Measurements from ENCODE around the gene CCDC150.
"Not testable (repeated sequence)": the region's sequence is repeated elsewhere in the genome, so short reads cannot be mapped to it uniquely, and the experiment has no call there.

CCDC150 gene

DNA sequence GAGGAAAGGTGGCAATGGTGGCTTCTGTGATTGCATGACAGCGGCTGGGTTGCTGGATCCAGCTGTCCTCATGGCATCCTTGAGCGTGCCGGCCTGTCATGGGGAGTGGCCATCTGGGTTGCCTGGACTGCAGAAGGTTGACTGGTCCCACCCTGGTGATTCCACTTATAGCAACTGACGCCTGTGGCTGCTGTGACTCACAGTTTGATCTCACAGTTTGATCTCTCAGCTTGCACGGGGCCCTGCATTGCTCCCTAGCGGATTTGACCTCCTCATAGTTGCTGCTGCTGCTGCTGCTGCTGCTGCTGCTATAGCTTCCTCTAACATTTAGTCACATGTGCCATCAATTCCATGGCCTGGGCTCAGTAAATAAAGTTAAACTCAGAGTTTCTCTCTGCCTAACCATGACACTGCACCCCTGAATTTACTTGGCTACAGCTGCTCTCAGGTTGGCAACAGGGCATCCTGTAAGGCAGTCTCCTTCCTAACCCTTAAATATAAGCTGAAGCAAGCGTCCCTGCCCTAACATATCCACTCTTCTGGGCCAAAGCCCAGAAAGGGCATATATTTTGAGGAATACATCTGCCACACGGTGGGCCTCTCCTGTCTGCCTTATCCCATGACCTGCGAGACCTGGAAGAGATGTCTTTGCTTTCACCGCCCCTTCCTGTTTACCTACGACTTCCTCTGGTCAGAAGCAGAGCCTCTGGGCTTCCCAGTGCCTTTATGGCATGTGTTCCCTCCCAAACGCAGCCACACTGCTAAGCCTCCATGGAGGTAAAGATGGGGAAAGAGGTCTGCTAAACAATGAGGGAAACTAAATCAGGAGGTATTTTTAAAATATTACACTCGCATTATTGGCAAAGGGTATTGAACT is 37.8 kb upstream of the CCDC150 start:
- H3K27ac ChIP-seq (ENCODE audit: low read depth, low read length) = no peak overlapping the region
- H3K9me3 ChIP-seq (ENCODE audit: control insufficient read depth, insufficient read depth, low read depth, low read length) = no peaks in the 10 kb centered on the region
- H3K36me3 ChIP-seq (ENCODE audit: control insufficient read depth, insufficient read depth, low read length) = no peaks in the 10 kb centered on the region
- H3K4me1 ChIP-seq (ENCODE audit: control insufficient read depth, insufficient read depth, low read length) = no peaks in the 10 kb centered on the region; the same call in 1 of the 2 replicates
- 0 out of 2 replicates have a peak, but pooled peaks cover 1% of the 10 kb centered on the region for H3K27me3 ChIP-seq (ENCODE audit: control insufficient read depth, insufficient read depth, low read length)
- H3K4me3 ChIP-seq (ENCODE audit: low read depth, low read length) = no peak overlapping the region
- no peak overlapping the region for H3K9ac ChIP-seq (ENCODE audit: low read length)

DNA sequence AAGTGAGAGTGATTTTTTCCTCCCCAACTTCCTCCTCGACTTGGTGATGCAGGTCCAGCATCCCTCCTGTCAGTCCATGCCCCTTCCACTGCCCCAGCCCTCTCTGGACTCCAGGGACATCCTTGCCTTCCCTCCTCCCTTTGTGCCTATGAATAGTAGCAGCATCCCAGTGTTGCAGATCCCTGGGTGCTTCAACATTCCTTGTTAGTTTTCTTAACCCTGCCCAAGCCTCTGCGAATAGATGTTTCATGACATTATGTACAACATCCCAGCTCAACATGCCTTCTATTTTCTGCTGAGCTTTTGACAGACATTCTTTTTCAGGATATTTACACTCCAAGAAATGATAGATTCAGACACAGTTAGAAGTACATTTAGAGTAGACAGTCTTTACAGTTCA is 35.3 kb upstream of the CCDC150 start:
- no peaks in the 10 kb centered on the region; the same call in 1 of the 2 replicates for H3K4me1 ChIP-seq (ENCODE audit: control insufficient read depth, insufficient read depth, low read length)
- H3K27me3 ChIP-seq (ENCODE audit: control insufficient read depth, insufficient read depth, low read length) = no peaks in the 10 kb centered on the region
- no peaks in the 10 kb centered on the region for H3K9me3 ChIP-seq (ENCODE audit: control insufficient read depth, insufficient read depth, low read depth, low read length)
- H3K36me3 ChIP-seq (ENCODE audit: control insufficient read depth, insufficient read depth, low read length) = no peaks in the 10 kb centered on the region
- H3K9ac ChIP-seq (ENCODE audit: low read length) = no peak overlapping the region
- no peak overlapping the region for H3K4me3 ChIP-seq (ENCODE audit: low read depth, low read length)
- no peak overlapping the region for H3K27ac ChIP-seq (ENCODE audit: low read depth, low read length)

DNA sequence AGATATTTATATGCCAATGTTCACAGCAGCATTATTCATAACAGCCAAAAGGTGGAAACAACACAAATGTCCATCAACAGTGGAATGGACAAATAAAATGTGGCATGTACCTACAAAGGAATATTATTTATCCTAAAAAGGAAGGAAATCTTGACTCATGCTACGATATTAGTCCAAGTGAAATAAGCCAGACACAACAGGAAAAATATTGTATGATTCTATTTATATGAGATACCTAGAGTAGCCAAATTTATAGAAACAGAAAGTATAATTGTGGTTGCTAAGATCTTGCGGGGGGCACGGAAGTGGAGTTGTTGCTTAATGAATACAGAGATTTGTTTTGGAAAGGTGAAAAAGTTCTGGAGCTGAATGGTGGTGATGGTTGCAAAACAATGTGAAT is 33.0 kb upstream of the CCDC150 start:
- Histone ChIP-seq H3K27ac (ENCODE audit: low read depth, low read length) (no peak overlapping the region), H3K4me1 (ENCODE audit: control insufficient read depth, insufficient read depth, low read length) (no peaks in the 10 kb centered on the region; the same call in 1 of the 2 replicates), H3K4me3 (ENCODE audit: low read depth, low read length) (no peak overlapping the region), H3K9me3 (ENCODE audit: control insufficient read depth, insufficient read depth, low read depth, low read length) (no peaks in the 10 kb centered on the region), H3K9ac (ENCODE audit: low read length) (no peak overlapping the region), H3K36me3 (ENCODE audit: control insufficient read depth, insufficient read depth, low read length) (no peaks in the 10 kb centered on the region), H3K27me3 (ENCODE audit: control insufficient read depth, insufficient read depth, low read length) (no peaks in the 10 kb centered on the region)

DNA sequence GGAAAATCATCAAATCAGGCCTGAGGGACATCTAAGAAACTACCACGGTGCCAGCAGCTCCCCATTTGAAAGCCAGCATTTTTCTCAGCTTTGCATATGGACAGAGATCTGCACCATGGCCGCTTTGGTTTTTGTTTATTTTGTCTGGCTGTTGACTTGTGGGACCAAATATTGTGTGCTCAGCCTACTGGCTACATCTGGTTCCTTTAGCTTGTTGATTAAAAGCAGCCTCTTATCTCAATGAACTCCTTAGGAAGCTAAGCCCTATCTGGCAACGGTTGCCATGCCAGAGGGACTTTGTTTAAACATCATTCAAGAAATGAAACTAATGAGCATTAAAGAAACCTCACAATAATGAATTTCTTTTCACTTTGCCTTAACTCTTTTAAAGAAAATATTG is 32.4 kb upstream of the CCDC150 start:
- Histone ChIP-seq H3K9ac (ENCODE audit: low read length) (no peak overlapping the region), H3K4me1 (ENCODE audit: control insufficient read depth, insufficient read depth, low read length) (no peaks in the 10 kb centered on the region), H3K36me3 (ENCODE audit: control insufficient read depth, insufficient read depth, low read length) (no peaks in the 10 kb centered on the region), H3K27me3 (ENCODE audit: control insufficient read depth, insufficient read depth, low read length) (no peaks in the 10 kb centered on the region), H3K27ac (ENCODE audit: low read depth, low read length) (no peak overlapping the region), H3K4me3 (ENCODE audit: low read depth, low read length) (no peak overlapping the region), H3K9me3 (ENCODE audit: control insufficient read depth, insufficient read depth, low read depth, low read length) (no peaks in the 10 kb centered on the region)

DNA sequence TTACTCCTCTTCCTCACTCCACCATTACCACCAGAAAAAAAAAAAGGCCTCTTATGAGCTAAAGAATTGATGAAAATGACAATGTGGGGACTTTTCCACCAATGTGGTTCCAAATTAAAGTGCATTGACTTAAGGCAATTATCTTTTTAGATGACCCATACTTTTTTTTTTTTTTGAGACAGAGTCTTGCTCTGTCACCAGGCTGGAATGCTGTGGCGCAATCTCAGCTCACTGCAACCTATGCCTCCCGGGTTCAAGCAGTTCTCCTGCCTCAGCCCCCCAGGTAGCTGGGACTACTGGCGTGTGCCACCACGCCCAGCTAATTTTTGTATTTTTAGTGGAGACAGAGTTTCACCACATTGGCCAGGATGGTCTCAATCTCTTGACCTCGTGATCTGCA is 31.6 kb upstream of the CCDC150 start:
- not testable (repeated sequence) for H3K27me3 ChIP-seq (ENCODE audit: control insufficient read depth, insufficient read depth, low read length); H3K36me3 ChIP-seq (ENCODE audit: control insufficient read depth, insufficient read depth, low read length); H3K9me3 ChIP-seq (ENCODE audit: control insufficient read depth, insufficient read depth, low read depth, low read length); H3K4me3 ChIP-seq (ENCODE audit: low read depth, low read length); H3K27ac ChIP-seq (ENCODE audit: low read depth, low read length); H3K4me1 ChIP-seq (ENCODE audit: control insufficient read depth, insufficient read depth, low read length); H3K9ac ChIP-seq (ENCODE audit: low read length)

DNA sequence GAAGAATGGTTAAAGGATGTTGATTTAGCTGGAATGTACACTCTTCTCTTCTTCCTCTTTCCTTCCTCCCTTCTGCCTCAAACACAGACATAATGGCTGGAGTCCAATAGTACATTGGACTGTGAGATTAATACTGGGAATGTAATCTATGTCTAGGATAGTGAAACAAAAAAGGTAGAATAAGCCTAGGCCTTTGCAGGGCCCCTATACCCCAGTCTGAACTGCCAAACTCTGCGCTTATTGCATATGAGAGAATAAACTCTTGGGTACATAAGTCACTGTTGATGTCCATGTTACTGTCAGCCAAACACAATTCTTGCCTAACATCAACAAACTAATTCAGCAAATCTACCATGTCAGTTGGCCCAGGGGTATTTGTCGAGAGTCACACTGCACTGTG is 29.7 kb upstream of the CCDC150 start:
- no peaks in the 10 kb centered on the region for H3K36me3 ChIP-seq (ENCODE audit: control insufficient read depth, insufficient read depth, low read length)
- no peak overlapping the region for H3K9ac ChIP-seq (ENCODE audit: low read length)
- H3K9me3 ChIP-seq (ENCODE audit: control insufficient read depth, insufficient read depth, low read depth, low read length) = no peaks in the 10 kb centered on the region
- H3K27ac ChIP-seq (ENCODE audit: low read depth, low read length) = no peak overlapping the region
- no peaks in the 10 kb centered on the region for H3K27me3 ChIP-seq (ENCODE audit: control insufficient read depth, insufficient read depth, low read length)
- no peaks in the 10 kb centered on the region for H3K4me1 ChIP-seq (ENCODE audit: control insufficient read depth, insufficient read depth, low read length)
- H3K4me3 ChIP-seq (ENCODE audit: low read depth, low read length) = no peak overlapping the region

DNA sequence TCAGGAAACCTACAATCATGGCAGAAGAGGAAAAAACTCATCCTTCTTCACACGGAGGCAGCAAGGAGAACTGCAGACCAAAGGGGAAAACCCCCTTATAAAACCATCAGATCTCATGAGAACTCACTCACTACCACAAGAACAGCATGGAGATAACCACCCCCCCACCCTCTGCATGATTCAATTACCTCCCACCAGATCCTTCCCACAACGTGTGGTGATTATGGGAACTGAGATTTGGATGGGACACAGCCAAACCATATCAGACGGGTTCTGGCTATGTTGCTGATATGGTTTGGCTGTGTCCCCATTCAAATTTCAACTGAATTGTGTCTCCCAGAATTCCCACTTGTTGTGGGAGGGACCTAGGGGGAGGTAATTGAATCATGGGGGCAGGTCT is 28.7 kb upstream of the CCDC150 start:
- no peaks in the 10 kb centered on the region for H3K36me3 ChIP-seq (ENCODE audit: control insufficient read depth, insufficient read depth, low read length)
- no peaks in the 10 kb centered on the region for H3K9me3 ChIP-seq (ENCODE audit: control insufficient read depth, insufficient read depth, low read depth, low read length)
- no peak overlapping the region for H3K27ac ChIP-seq (ENCODE audit: low read depth, low read length)
- H3K4me1 ChIP-seq (ENCODE audit: control insufficient read depth, insufficient read depth, low read length) = no peaks in the 10 kb centered on the region
- no peak overlapping the region for H3K9ac ChIP-seq (ENCODE audit: low read length)
- H3K27me3 ChIP-seq (ENCODE audit: control insufficient read depth, insufficient read depth, low read length) = no peaks in the 10 kb centered on the region
- H3K4me3 ChIP-seq (ENCODE audit: low read depth, low read length) = no peak overlapping the region

DNA sequence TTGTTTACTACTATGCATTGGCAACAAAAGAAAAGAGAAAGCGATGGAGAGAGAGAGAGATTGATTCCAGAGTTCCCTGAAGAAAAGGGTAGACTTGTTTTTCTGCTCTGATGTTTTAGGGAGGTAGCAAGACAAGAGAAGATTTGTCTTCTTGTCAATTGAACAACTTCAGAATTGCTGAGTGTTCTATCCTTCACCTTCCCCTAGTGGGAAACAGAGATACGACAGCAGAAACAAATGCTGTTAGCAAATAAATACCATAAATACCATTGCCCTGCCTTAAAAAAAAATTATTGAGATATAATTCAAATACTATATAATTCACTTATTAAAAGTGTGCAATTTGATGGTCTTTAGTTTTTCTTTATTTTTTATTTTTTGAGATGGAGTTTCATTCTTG is 26.2 kb upstream of the CCDC150 start:
- no peaks in the 10 kb centered on the region for H3K9me3 ChIP-seq (ENCODE audit: control insufficient read depth, insufficient read depth, low read depth, low read length)
- no peak overlapping the region for H3K9ac ChIP-seq (ENCODE audit: low read length)
- no peaks in the 10 kb centered on the region for H3K4me1 ChIP-seq (ENCODE audit: control insufficient read depth, insufficient read depth, low read length)
- no peaks in the 10 kb centered on the region for H3K27me3 ChIP-seq (ENCODE audit: control insufficient read depth, insufficient read depth, low read length)
- no peak overlapping the region for H3K4me3 ChIP-seq (ENCODE audit: low read depth, low read length)
- no peak overlapping the region for H3K27ac ChIP-seq (ENCODE audit: low read depth, low read length)
- no peaks in the 10 kb centered on the region for H3K36me3 ChIP-seq (ENCODE audit: control insufficient read depth, insufficient read depth, low read length)

DNA sequence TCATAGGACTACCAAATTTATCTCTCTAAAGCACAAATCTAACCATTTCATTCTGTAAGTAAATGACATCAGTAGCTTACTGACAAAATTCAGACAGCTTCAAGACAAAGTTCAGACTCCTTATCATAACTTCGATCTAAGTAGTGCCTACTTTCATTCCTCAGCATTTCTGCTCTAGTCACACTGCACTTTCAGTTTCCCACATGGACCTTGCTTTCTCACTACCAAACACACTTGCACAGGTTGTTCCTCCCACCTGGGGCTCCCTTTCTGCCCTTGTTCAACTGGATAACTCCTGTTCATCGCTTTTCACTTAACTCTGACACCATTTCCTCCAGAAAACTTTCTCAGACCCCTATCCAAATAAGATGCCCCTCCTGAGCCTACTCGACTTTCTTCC is 22.1 kb upstream of the CCDC150 start:
- Histone ChIP-seq H3K36me3 (ENCODE audit: control insufficient read depth, insufficient read depth, low read length) (no peaks in the 10 kb centered on the region), H3K4me3 (ENCODE audit: low read depth, low read length) (no peak overlapping the region), H3K9me3 (ENCODE audit: control insufficient read depth, insufficient read depth, low read depth, low read length) (no peaks in the 10 kb centered on the region), H3K9ac (ENCODE audit: low read length) (no peak overlapping the region), H3K27ac (ENCODE audit: low read depth, low read length) (no peak overlapping the region), H3K4me1 (ENCODE audit: control insufficient read depth, insufficient read depth, low read length) (no peaks in the 10 kb centered on the region), H3K27me3 (ENCODE audit: control insufficient read depth, insufficient read depth, low read length) (no peaks in the 10 kb centered on the region)

DNA sequence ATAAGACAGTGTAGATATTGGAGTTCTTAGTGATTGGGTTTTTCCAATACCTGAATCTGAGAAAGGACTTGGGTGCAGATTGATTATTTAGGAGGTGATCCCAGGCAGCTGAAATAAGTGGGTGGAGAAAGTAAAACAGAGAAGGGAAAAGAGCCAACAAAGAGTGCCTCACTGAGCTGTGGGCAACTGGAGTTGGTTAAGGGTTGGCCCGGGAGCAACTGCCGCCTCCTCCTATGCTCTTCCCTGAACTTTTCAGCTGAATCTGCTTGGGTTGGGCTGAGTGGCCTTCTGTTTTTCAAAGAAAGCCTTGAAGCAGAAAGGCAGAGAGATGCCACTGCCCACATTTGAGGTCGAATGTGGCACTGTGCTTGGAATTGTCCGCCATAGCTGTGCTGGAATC is 20.9 kb upstream of the CCDC150 start:
- Histone ChIP-seq H3K27ac (ENCODE audit: low read depth, low read length) (no peak overlapping the region), H3K4me3 (ENCODE audit: low read depth, low read length) (no peak overlapping the region), H3K27me3 (ENCODE audit: control insufficient read depth, insufficient read depth, low read length) (no peaks in the 10 kb centered on the region), H3K9me3 (ENCODE audit: control insufficient read depth, insufficient read depth, low read depth, low read length) (no peaks in the 10 kb centered on the region), H3K9ac (ENCODE audit: low read length) (no peak overlapping the region), H3K4me1 (ENCODE audit: control insufficient read depth, insufficient read depth, low read length) (no peaks in the 10 kb centered on the region), H3K36me3 (ENCODE audit: control insufficient read depth, insufficient read depth, low read length) (no peaks in the 10 kb centered on the region)

DNA sequence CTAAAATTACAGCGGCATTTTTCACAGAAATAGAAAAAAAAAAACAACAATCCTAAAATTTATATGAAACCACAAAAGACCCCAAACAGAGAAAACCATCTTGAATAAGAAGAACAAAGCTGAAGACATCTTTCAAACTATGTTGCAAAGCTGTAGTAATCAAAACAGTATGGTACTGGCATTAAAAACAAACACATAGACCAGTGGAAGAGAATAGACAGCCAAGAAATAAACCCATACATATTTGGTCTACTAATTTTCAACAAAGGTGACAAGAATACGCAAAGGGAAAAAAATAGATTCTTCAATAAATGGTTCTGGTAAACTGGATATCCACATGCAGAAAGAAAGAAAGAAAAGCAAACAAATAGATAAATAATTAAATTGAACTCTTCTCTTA is 9.0 kb upstream of the CCDC150 start:
- Histone ChIP-seq H3K36me3 (ENCODE audit: control insufficient read depth, insufficient read depth, low read length) (no peaks in the 10 kb centered on the region), H3K27me3 (ENCODE audit: control insufficient read depth, insufficient read depth, low read length) (no peaks in the 10 kb centered on the region), H3K9me3 (ENCODE audit: control insufficient read depth, insufficient read depth, low read depth, low read length) (peaks cover 4% of the 10 kb centered on the region; the same call in 1 of the 2 replicates), H3K4me1 (ENCODE audit: control insufficient read depth, insufficient read depth, low read length) (no peaks in the 10 kb centered on the region), H3K9ac (ENCODE audit: low read length) (no peak overlapping the region), H3K27ac (ENCODE audit: low read depth, low read length) (no peak overlapping the region), H3K4me3 (ENCODE audit: low read depth, low read length) (no peak overlapping the region)
